HepG2 (cell line): ENCODE data around the gene RHCE. TPM values are rescaled to one million over a fixed set of nuclear protein-coding genes. Genes with fewer than 3 reads are reported as not detected.

Experiments used
- ATAC-seq: fragments of 200-7000 bp; cut with Tn5 transposase; 3 replicates; pipeline ENCODE4 v1.9.1; 2020; ENCODE audit warnings: mild to moderate bottlenecking, moderate library complexity
- BruUV-seq: library from RNA; stranded (reverse); fragments of 400-500 nt; replicated peaks from 2 replicates; lab custom pipeline; 2021; lab: Mats Ljungman, UMichigan
- CTCF ChIA-PET: fragments of 300-600 bp; formaldehyde crosslinking; extraction: SDS; loops from one replicate; lab custom pipeline; 2021; ENCODE audit warnings: low total read pairs, inconsistent platforms, low intra/inter-chr PET ratio; lab: Yijun Ruan, JAX
- POLR2A ChIA-PET: fragments of 350-600 bp; sonication (Branson Sonifier 250); formaldehyde crosslinking; loops from one replicate; lab custom pipeline; 2020; ENCODE audit warnings: antibody characterized with exemption, inconsistent platforms; lab: Yijun Ruan, JAX
- DNase-seq: peaks from one replicate; pipeline ENCODE4 v3.0.0-alpha.2; 2015; ENCODE audit warnings: low spot score
- FAIRE-seq: peaks from 3 replicates; lab custom pipeline; 2011; peaks lifted over from hg19 to GRCh38; lab: Jason Lieb, UNC
- H2AFZ ChIP-seq: one replicate; pipeline ENCODE4 v1.6.1; 2011; ENCODE audit warnings: low read length, inconsistent platforms
- H3K27ac ChIP-seq: fragments of 300-600 bp; 3 replicates; pipeline ENCODE4 v1.8.0; 2011; ENCODE audit warnings: mixed run types, mild to moderate bottlenecking, mixed read lengths, low read length, inconsistent platforms; ENCODE audit not compliant: insufficient read depth; ENCODE audit errors: extremely low read length
- H3K27me3 ChIP-seq, 2 experiments: fragments of 200-600 bp in 1 of 2; 2 replicates in 1 of 2; 3 replicates in 1 of 2; pipeline versions ENCODE4 v1.6.0 to v1.8.0; 2011; ENCODE audit warnings: low read length in 2 of 2, mild to moderate bottlenecking in 2 of 2, moderate library complexity in 2 of 2, inconsistent platforms in 1 of 2; ENCODE audit not compliant: insufficient read depth in 2 of 2, control insufficient read depth in 1 of 2
- H3K36me3 ChIP-seq, 2 experiments: fragments of 200-600 bp in 1 of 2; replicated peaks in 1 of 2; 2 replicates in 1 of 2; 3 replicates in 1 of 2; pipeline versions ENCODE4 v1.5.1 to v1.8.0; 2011; ENCODE audit warnings: low read length in 2 of 2, inconsistent platforms in 1 of 2; ENCODE audit not compliant: insufficient read depth in 2 of 2, control insufficient read depth in 1 of 2
- H3K4me1 ChIP-seq: 2 replicates; pipeline ENCODE4 v1.5.1; 2012; ENCODE audit warnings: low read length, inconsistent platforms; ENCODE audit not compliant: insufficient read depth
- H3K4me2 ChIP-seq: 2 replicates; pipeline ENCODE4 v1.6.0; 2011; ENCODE audit warnings: low read depth, low read length, inconsistent platforms
- H3K4me3 ChIP-seq, 3 experiments: fragments of 200-600 bp in 1 of 3; sonication (generic), shearing (Covaris generic) in 1 of 3; replicated peaks in 1 of 3; 2 replicates each; pipeline ENCODE4 v1.5.1; 2011 to 2016; ENCODE audit warnings: low read length in 3 of 3, inconsistent platforms in 2 of 3, low read depth in 2 of 3, mild to moderate bottlenecking in 2 of 3, control low read depth in 1 of 3, mixed read lengths in 1 of 3; ENCODE audit not compliant: insufficient read depth in 1 of 3
- H3K79me2 ChIP-seq: one replicate; pipeline ENCODE4 v1.6.1; 2011; ENCODE audit warnings: low read length, inconsistent platforms; ENCODE audit not compliant: insufficient read depth
- H3K9ac ChIP-seq: 2 replicates; pipeline ENCODE4 v1.6.0; 2011; ENCODE audit warnings: mild to moderate bottlenecking, low read depth, low read length, inconsistent platforms; ENCODE audit not compliant: insufficient read depth
- H3K9me3 ChIP-seq: 2 replicates; pipeline ENCODE4 v1.5.1; 2012; ENCODE audit warnings: mild to moderate bottlenecking, low read length
- H4K20me1 ChIP-seq: 2 replicates; pipeline ENCODE4 v1.6.0; 2011; ENCODE audit warnings: inconsistent platforms, mild to moderate bottlenecking, low read length, moderate library complexity; ENCODE audit not compliant: insufficient read depth
- ATF1 ChIP-seq: IDR thresholded peaks from 2 replicates; pipeline ENCODE4 v1.6.1; 2016; ENCODE audit warnings: mild to moderate bottlenecking, control low read depth
- HIC2 ChIP-seq: sonication (generic); formaldehyde crosslinking; IDR thresholded peaks from 2 replicates; pipeline ENCODE4 v1.9.0; 2022; ENCODE audit warnings: low read depth, missing genetic modification reagents
- JUNB ChIP-seq: sonication (generic); formaldehyde crosslinking; IDR thresholded peaks from 2 replicates; pipeline ENCODE4 v1.8.0; 2022; ENCODE audit warnings: missing genetic modification reagents, mild to moderate bottlenecking, borderline replicate concordance
- PHF5A ChIP-seq: IDR thresholded peaks from one replicate; pipeline ENCODE4 v1.6.1; 2018; ENCODE audit warnings: low read depth, missing genetic modification reagents; ENCODE audit not compliant: unreplicated experiment
- POGK ChIP-seq: sonication (generic); formaldehyde crosslinking; conservative IDR thresholded peaks from 2 replicates; pipeline ENCODE4 v1.8.0; 2022; ENCODE audit warnings: mild to moderate bottlenecking, moderate library complexity, missing genetic modification reagents
- SP140L ChIP-seq: sonication (generic); formaldehyde crosslinking; IDR thresholded peaks from 2 replicates; pipeline ENCODE4 v1.4.0; 2020; ENCODE audit warnings: missing genetic modification reagents, borderline replicate concordance
- ZBTB14 ChIP-seq: sonication (generic); formaldehyde crosslinking; IDR thresholded peaks from 2 replicates; pipeline ENCODE4 v1.4.0; 2020; ENCODE audit warnings: missing genetic modification reagents
- ZBTB2 ChIP-seq: sonication (generic); formaldehyde crosslinking; IDR thresholded peaks from 2 replicates; pipeline ENCODE4 v1.8.0; 2022; ENCODE audit warnings: low read depth, missing genetic modification reagents
- ZNF382 ChIP-seq: sonication (generic); formaldehyde crosslinking; IDR thresholded peaks from 2 replicates; pipeline ENCODE4 v1.5.0; 2020; ENCODE audit warnings: missing genetic modification reagents, mild to moderate bottlenecking, borderline replicate concordance
- ZNF572 ChIP-seq: sonication (generic); formaldehyde crosslinking; IDR thresholded peaks from 2 replicates; pipeline ENCODE4 v1.5.1; 2020; ENCODE audit warnings: mild to moderate bottlenecking, missing genetic modification reagents
- ZNF709 ChIP-seq: sonication (generic); formaldehyde crosslinking; IDR thresholded peaks from 2 replicates; pipeline ENCODE4 v1.5.0; 2020; ENCODE audit warnings: mild to moderate bottlenecking, missing genetic modification reagents
- ZNF788 ChIP-seq: sonication (generic); formaldehyde crosslinking; IDR thresholded peaks from 2 replicates; pipeline ENCODE4 v1.5.0; 2020; ENCODE audit warnings: mild to moderate bottlenecking, missing genetic modification reagents, borderline replicate concordance
- WGBS: methylation state at CpG from one replicate; pipeline ENCODE4 v1.1.6; 2017; ENCODE audit warnings: low lambda C conversion rate; 5-methylcytosine and 5-hydroxymethylcytosine counted together
- in situ Hi-C: cut with HindIII; loops from 2 replicates; pipeline ENCODE4 v1.10.0; 2017; ENCODE audit warnings: low pct_unique_long_range_greater_than_20kb; ENCODE audit not compliant: extremely low pct_ligation_motif_present
- intact Hi-C: fragments of 100-400 bp; cut with micrococcal nuclease; formaldehyde crosslinking; loops from one replicate; pipeline ENCODE4 v1.10.0; 2022; ENCODE audit not compliant: unreplicated experiment
- polyA plus RNA-seq, 8 experiments: library from polyadenylated mRNA; depleted of rRNA in 3 of 8; stranded (reverse) in 7 of 8; unstranded in 1 of 8; fragments of >200 nt; fragmentation: Illumina TruSeq in 4 of 8; extraction: Trizol in 4 of 8; gene quantifications; 2 replicates each; pipeline versions ENCODE4 v1.2.1 to v1.2.3, GENCODE V29; 2011 to 2016; ENCODE audit warnings: low read depth in 4 of 8, missing spikeins in 1 of 8, mixed read lengths in 1 of 8; ENCODE audit not compliant: insufficient read depth in 1 of 8
- total RNA-seq, 5 experiments: library from RNA; depleted of rRNA; stranded (reverse); fragments of >200 nt; fragmentation: Illumina TruSeq; extraction: Trizol; gene quantifications; 2 replicates each; pipeline ENCODE4 v1.2.3, GENCODE V29; 2016; ENCODE audit warnings: low read depth in 1 of 5

The RHCE gene
- total and polyA plus RNA-seq, 2 of the 13 experiments (the other 11 are each of a cell fraction or from before 2014, with no cell fraction given), result 0.30 TPM; not detected in 1

GRCh38 chr1:25462732-25463131 lies 42.1 kb upstream of the RHCE start:
- no peak overlapping the region for H2AFZ ChIP-seq
- DNase-seq (no peak), ATAC-seq (no peak), FAIRE-seq (no peak)
- no peaks in the 10 kb centered on the region for H4K20me1 ChIP-seq
- no peak overlapping the region for H3K9ac ChIP-seq
- BruUV-seq, result no TSS peak
- 93% methylated on average over 5 of the region's 5 CpGs for WGBS
- intact Hi-C loops, result no loop called here
- peaks cover 5 to 25% of the 10 kb centered on the region in 2 experiments; a peak in 4 of 5 replicates for H3K36me3 ChIP-seq
- CTCF ChIA-PET, result no interaction called here
- peaks cover 24% of the 10 kb centered on the region for H3K4me1 ChIP-seq
- in situ Hi-C loops, result no loop called here
- H3K27me3 ChIP-seq, result no peaks in the 10 kb centered on the region
- no peak overlapping the region for H3K4me3 ChIP-seq
- no peaks in the 10 kb centered on the region for H3K9me3 ChIP-seq
- no peak overlapping the region for H3K4me2 ChIP-seq
- no peak overlapping the region for H3K27ac ChIP-seq
- TF ChIP-seq ATF1 (CRISPR knock-in tag) (no peak), PHF5A (CRISPR knock-in tag) (no peak), SP140L (CRISPR knock-in tag) (no peak), JUNB (CRISPR knock-in tag) (no peak)
- TF ChIP-seq, all 625 proteins: peak for 0
- peaks cover under 1% of the 10 kb centered on the region for H3K79me2 ChIP-seq
- POLR2A ChIA-PET, result no interaction called here

GRCh38 chr1:25461849-25462248 lies 41.2 kb upstream of the RHCE start:
- DNase-seq (no peak), ATAC-seq (no peak), FAIRE-seq (no peak)
- peaks cover 24% of the 10 kb centered on the region for H3K4me1 ChIP-seq
- peaks cover 5 to 28% of the 10 kb centered on the region in 2 experiments; a peak in 4 of 5 replicates for H3K36me3 ChIP-seq
- intact Hi-C loops (no loop called here), in situ Hi-C loops (no loop called here)
- no peak overlapping the region for H3K4me2 ChIP-seq
- 100% methylated on average over 2 of the region's 2 CpGs for WGBS
- H3K27ac ChIP-seq, result no peak overlapping the region
- no peaks in the 10 kb centered on the region for H3K79me2 ChIP-seq
- no peaks in the 10 kb centered on the region for H4K20me1 ChIP-seq
- no peaks in the 10 kb centered on the region for H3K27me3 ChIP-seq
- no peak overlapping the region for H3K9ac ChIP-seq
- BruUV-seq, result no TSS peak
- POLR2A ChIA-PET, result no interaction called here
- CTCF ChIA-PET, result no interaction called here
- H3K9me3 ChIP-seq, result no peaks in the 10 kb centered on the region
- H3K4me3 ChIP-seq, result no peak overlapping the region
- H2AFZ ChIP-seq, result no peak overlapping the region
- no peak for TF ChIP-seq ZNF382 (CRISPR knock-in tag)
- no peak for TF ChIP-seq ZBTB2 (CRISPR knock-in tag)
- no peak for TF ChIP-seq POGK
- no peak for TF ChIP-seq HIC2 (CRISPR knock-in tag)
- no peak for TF ChIP-seq ZNF572
- TF ChIP-seq ZBTB14, result no peak
- TF ChIP-seq ZNF709 (CRISPR knock-in tag), result no peak
- TF ChIP-seq ZNF788 (CRISPR knock-in tag), result no peak
